GM10248 (cell line): ENCODE data around the gene NXPH1.

Experiments
- CTCF ChIA-PET: fragments of 300-600 bp; sonication (Branson Sonifier 250); formaldehyde crosslinking; extraction: SDS; loops from one replicate; lab custom pipeline; 2021; ENCODE audit warnings: antibody characterized with exemption; lab: Yijun Ruan, JAX
- POLR2A ChIA-PET: fragments of 350-650 bp; sonication (Branson Sonifier 250); formaldehyde crosslinking; extraction: SDS; loops from one replicate; lab custom pipeline; 2020; ENCODE audit warnings: antibody characterized with exemption; lab: Yijun Ruan, JAX
- DNase-seq: peaks from one replicate; pipeline ENCODE4 v3.0.0; 2012; ENCODE audit errors: extremely low spot score
- CTCF ChIP-seq: IDR thresholded peaks from 2 replicates; pipeline ENCODE4 v1.5.1; 2012; ENCODE audit warnings: mild to moderate bottlenecking, low read depth; ENCODE audit errors: extremely low read depth, missing control alignments, control extremely low read depth

Gene NXPH1

GRCh38 chr7:8567626-8568025 lies 134.2 kb downstream of the NXPH1 start:
- TF ChIP-seq CTCF = no peak
- ChIA-PET POLR2A (no interaction called here), CTCF (interaction anchor here (1.0 kb wide), 1 partner anchor 14 kb away, joined by 5 read pairs; no protein-coding TSS in a partner anchor)
- no peak for DNase-seq

GRCh38 chr7:8579661-8580194 lies 146.3 kb downstream of the NXPH1 start:
- CTCF ChIA-PET = no interaction called here
- no peak for DNase-seq
- no peak for TF ChIP-seq CTCF
- POLR2A ChIA-PET = no interaction called here

GRCh38 chr7:8581842-8582241 lies 148.4 kb downstream of the NXPH1 start:
- CTCF ChIA-PET = interaction anchor here (1.5 to 1.8 kb wide), 4 partner anchors 8 to 24 kb away, joined by 3 to 7 read pairs (median 5); no protein-coding TSS in a partner anchor
- DNase-seq = no peak
- TF ChIP-seq CTCF = no peak
- POLR2A ChIA-PET = no interaction called here

- TF ChIP-seq CTCF = no peak
- DNase-seq = no peak
- POLR2A ChIA-PET = no interaction called here
- CTCF ChIA-PET = interaction anchor here (1.3 to 1.8 kb wide), 5 partner anchors 9 to 25 kb away, joined by 3 to 7 read pairs (median 5); no protein-coding TSS in a partner anchor
Observed at GRCh38 chr7:8582728-8583127, 149.3 kb downstream of the NXPH1 start.

GRCh38 chr7:8585591-8585990 lies 152.2 kb downstream of the NXPH1 start:
- DNase-seq = no peak
- ChIA-PET POLR2A (no interaction called here), CTCF (no interaction called here)
- no peak for TF ChIP-seq CTCF

GRCh38 chr7:8590225-8590624 lies 156.8 kb downstream of the NXPH1 start:
- no peak for DNase-seq
- CTCF ChIA-PET = no interaction called here
- POLR2A ChIA-PET = no interaction called here
- TF ChIP-seq CTCF = no peak
